Measurements from ENCODE around the gene DMD.

The DMD gene

DNA sequence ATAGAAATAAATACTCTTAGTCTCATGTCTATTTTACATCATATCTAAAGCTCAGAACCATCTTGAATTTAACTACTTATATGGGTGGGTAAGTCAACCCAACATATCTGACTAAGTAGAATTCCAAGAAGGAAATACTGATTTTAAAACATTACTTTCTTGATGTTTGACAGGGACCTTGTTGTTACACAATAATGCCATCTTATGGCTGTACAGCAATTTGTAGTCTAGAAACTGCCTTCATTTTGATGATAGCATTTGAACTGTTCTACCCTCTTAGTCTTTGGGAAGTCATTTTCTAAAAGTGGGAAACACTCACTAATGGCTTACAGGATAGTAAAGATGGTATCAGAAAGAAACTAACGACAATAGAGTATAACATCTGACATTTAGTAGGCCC is 929.5 kb downstream of the DMD start:
- Histone ChIP-seq H3K27me3 (ENCODE audit: insufficient read depth, low read length) (no peaks in the 10 kb centered on the region), H2BK5ac (ENCODE audit: low read depth, low read length, poor library complexity) (no peak overlapping the region)
- WGBS (ENCODE audit: extremely low coverage, insufficient coverage, insufficient read length) = no CpG with 5 or more reads among the region's 1 CpG

GRCh38 chrX:32280921-32281320 is 930.4 kb downstream of the DMD start:
- no peak overlapping the region for H2BK12ac ChIP-seq (ENCODE audit: low read length)
- no peak overlapping the region for H3K4ac ChIP-seq (ENCODE audit: low read depth, low read length)
- no peaks in the 10 kb centered on the region for H3K9me3 ChIP-seq (ENCODE audit: insufficient read depth, low read depth, low read length)
- no peak overlapping the region for H3K14ac ChIP-seq (ENCODE audit: low read length)
- no peaks in the 10 kb centered on the region for H3K79me1 ChIP-seq (ENCODE audit: low read length)
- no peak for DNase-seq
- no peak overlapping the region for H3K4me2 ChIP-seq (ENCODE audit: low read length)
- no peak overlapping the region for H3K4me3 ChIP-seq (ENCODE audit: low read depth, low read length)
- H2BK120ac ChIP-seq (ENCODE audit: insufficient read depth, low read length, poor library complexity) = no peak overlapping the region
- no peak overlapping the region for H4K8ac ChIP-seq (ENCODE audit: low read depth, low read length)
- H4K91ac ChIP-seq (ENCODE audit: low read depth, low read length) = no peak overlapping the region
- H3K36me3 ChIP-seq (ENCODE audit: control insufficient read depth in 1 of 2, insufficient read depth in 2 of 2, low read length in 2 of 2) = no peaks in the 10 kb centered on the region
- no peaks in the 10 kb centered on the region for H3K27me3 ChIP-seq (ENCODE audit: insufficient read depth, low read length)
- no peak overlapping the region for H2BK5ac ChIP-seq (ENCODE audit: low read depth, low read length, poor library complexity)
- no peak overlapping the region for H3K9ac ChIP-seq (ENCODE audit: low read length)
- no peaks in the 10 kb centered on the region for H3K4me1 ChIP-seq (ENCODE audit: control insufficient read depth in 1 of 2, insufficient read depth in 2 of 2, low read length in 2 of 2)
- no peaks in the 10 kb centered on the region for H3K79me2 ChIP-seq (ENCODE audit: control insufficient read depth, insufficient read depth, low read length, poor library complexity)
- no CpG with 5 or more reads among the region's 3 CpGs for WGBS (ENCODE audit: extremely low coverage, insufficient coverage, insufficient read length)
- no peak overlapping the region for H3K27ac ChIP-seq (ENCODE audit: low read depth, low read length)
- no peak overlapping the region for H3K18ac ChIP-seq (ENCODE audit: low read length)
- no peak overlapping the region for H2AFZ ChIP-seq (ENCODE audit: insufficient read depth, low read length, poor library complexity)
- no peak overlapping the region for H2AK5ac ChIP-seq (ENCODE audit: low read length)
- no peak overlapping the region for H4K12ac ChIP-seq (ENCODE audit: low read depth, low read length)
- no peak overlapping the region for H3K23ac ChIP-seq (ENCODE audit: low read length)

More for the DNA sequence above, 929.5 kb downstream of the DMD start:
- Histone ChIP-seq H3K4me3 (ENCODE audit: low read depth, low read length) (no peak overlapping the region), H3K79me1 (ENCODE audit: low read length) (no peaks in the 10 kb centered on the region), H3K4me2 (ENCODE audit: low read length) (no peak overlapping the region), H3K79me2 (ENCODE audit: control insufficient read depth, insufficient read depth, low read length, poor library complexity) (no peaks in the 10 kb centered on the region), H3K4me1 (ENCODE audit: control insufficient read depth in 1 of 2, insufficient read depth in 2 of 2, low read length in 2 of 2) (no peaks in the 10 kb centered on the region), H2AK5ac (ENCODE audit: low read length) (no peak overlapping the region), H3K36me3 (ENCODE audit: control insufficient read depth in 1 of 2, insufficient read depth in 2 of 2, low read length in 2 of 2) (no peaks in the 10 kb centered on the region), H3K27ac (ENCODE audit: low read depth, low read length) (no peak overlapping the region), H3K4ac (ENCODE audit: low read depth, low read length) (no peak overlapping the region), H3K14ac (ENCODE audit: low read length) (no peak overlapping the region), H3K23ac (ENCODE audit: low read length) (no peak overlapping the region), H2BK120ac (ENCODE audit: insufficient read depth, low read length, poor library complexity) (no peak overlapping the region), H4K12ac (ENCODE audit: low read depth, low read length) (no peak overlapping the region), H4K8ac (ENCODE audit: low read depth, low read length) (no peak overlapping the region), H2BK12ac (ENCODE audit: low read length) (no peak overlapping the region), H3K9me3 (ENCODE audit: insufficient read depth, low read depth, low read length) (no peaks in the 10 kb centered on the region), H2AFZ (ENCODE audit: insufficient read depth, low read length, poor library complexity) (no peak overlapping the region), H3K18ac (ENCODE audit: low read length) (no peak overlapping the region), H3K9ac (ENCODE audit: low read length) (no peak overlapping the region), H4K91ac (ENCODE audit: low read depth, low read length) (no peak overlapping the region)
- no peak for DNase-seq

DNA sequence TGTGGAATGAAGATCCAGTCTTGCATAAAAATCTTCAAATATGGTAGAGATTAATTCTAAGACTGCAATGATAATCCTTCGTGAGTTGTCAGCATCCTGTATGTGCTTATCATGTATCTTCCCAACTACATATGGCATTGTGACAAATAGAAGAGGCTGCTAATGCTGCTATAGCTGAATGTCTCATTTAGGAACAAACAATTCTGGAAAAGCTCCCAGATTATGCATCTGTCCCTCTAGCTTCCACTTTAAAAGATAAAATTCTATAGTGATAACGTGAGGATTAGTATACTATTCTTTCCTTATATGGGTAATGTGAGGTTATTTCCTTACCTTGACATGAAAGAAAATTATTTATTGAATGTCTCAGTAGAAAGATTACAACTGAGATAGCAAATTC is 930.9 kb downstream of the DMD start:
- no peak overlapping the region for H3K14ac ChIP-seq (ENCODE audit: low read length)
- no peaks in the 10 kb centered on the region for H3K79me2 ChIP-seq (ENCODE audit: control insufficient read depth, insufficient read depth, low read length, poor library complexity)
- H3K79me1 ChIP-seq (ENCODE audit: low read length) = no peaks in the 10 kb centered on the region
- H3K9me3 ChIP-seq (ENCODE audit: insufficient read depth, low read depth, low read length) = no peaks in the 10 kb centered on the region
- no peak overlapping the region for H3K23ac ChIP-seq (ENCODE audit: low read length)
- no peak overlapping the region for H2AFZ ChIP-seq (ENCODE audit: insufficient read depth, low read length, poor library complexity)
- no peaks in the 10 kb centered on the region for H3K36me3 ChIP-seq (ENCODE audit: control insufficient read depth in 1 of 2, insufficient read depth in 2 of 2, low read length in 2 of 2)
- H3K4ac ChIP-seq (ENCODE audit: low read depth, low read length) = no peak overlapping the region
- H3K18ac ChIP-seq (ENCODE audit: low read length) = no peak overlapping the region
- H3K4me2 ChIP-seq (ENCODE audit: low read length) = no peak overlapping the region
- no peak overlapping the region for H3K4me3 ChIP-seq (ENCODE audit: low read depth, low read length)
- no peak overlapping the region for H2AK5ac ChIP-seq (ENCODE audit: low read length)
- no peak for DNase-seq
- no peak overlapping the region for H4K91ac ChIP-seq (ENCODE audit: low read depth, low read length)
- H3K27me3 ChIP-seq (ENCODE audit: insufficient read depth, low read length) = no peaks in the 10 kb centered on the region
- no CpG with 5 or more reads among the region's 2 CpGs for WGBS (ENCODE audit: extremely low coverage, insufficient coverage, insufficient read length)
- H4K12ac ChIP-seq (ENCODE audit: low read depth, low read length) = no peak overlapping the region
- H3K4me1 ChIP-seq (ENCODE audit: control insufficient read depth in 1 of 2, insufficient read depth in 2 of 2, low read length in 2 of 2) = no peaks in the 10 kb centered on the region
- no peak overlapping the region for H4K8ac ChIP-seq (ENCODE audit: low read depth, low read length)
- H2BK5ac ChIP-seq (ENCODE audit: low read depth, low read length, poor library complexity) = no peak overlapping the region
- no peak overlapping the region for H3K9ac ChIP-seq (ENCODE audit: low read length)
- no peak overlapping the region for H2BK12ac ChIP-seq (ENCODE audit: low read length)
- H3K27ac ChIP-seq (ENCODE audit: low read depth, low read length) = no peak overlapping the region
- no peak overlapping the region for H2BK120ac ChIP-seq (ENCODE audit: insufficient read depth, low read length, poor library complexity)

DNA sequence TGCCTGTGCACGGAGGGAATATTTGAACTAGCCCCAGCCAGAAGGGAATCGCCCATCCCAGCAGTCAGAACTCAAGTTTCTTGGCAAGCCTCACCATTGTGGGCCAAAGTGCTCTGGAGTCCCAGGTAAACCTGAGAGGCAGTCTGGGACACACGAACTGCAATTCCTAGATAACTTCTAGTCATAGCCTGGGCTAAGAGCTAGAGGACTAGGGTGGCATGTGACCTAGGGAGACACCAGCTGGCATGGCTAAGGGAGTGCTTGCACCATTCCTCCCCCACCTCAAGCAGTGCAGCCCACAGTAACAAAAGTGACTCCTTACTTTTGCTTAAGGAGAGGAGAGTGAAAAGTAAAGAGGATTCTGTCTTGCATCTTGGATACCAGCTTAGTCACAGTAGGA is 935.2 kb downstream of the DMD start:
- Histone ChIP-seq H3K4ac (ENCODE audit: low read depth, low read length) (no peak overlapping the region), H2BK12ac (ENCODE audit: low read length) (no peak overlapping the region), H4K12ac (ENCODE audit: low read depth, low read length) (no peak overlapping the region), H3K79me2 (ENCODE audit: control insufficient read depth, insufficient read depth, low read length, poor library complexity) (no peaks in the 10 kb centered on the region), H3K27me3 (ENCODE audit: insufficient read depth, low read length) (no peaks in the 10 kb centered on the region), H2AFZ (ENCODE audit: insufficient read depth, low read length, poor library complexity) (no peak overlapping the region), H3K79me1 (ENCODE audit: low read length) (no peaks in the 10 kb centered on the region), H3K36me3 (ENCODE audit: control insufficient read depth in 1 of 2, insufficient read depth in 2 of 2, low read length in 2 of 2) (no peaks in the 10 kb centered on the region), H2AK5ac (ENCODE audit: low read length) (no peak overlapping the region), H4K91ac (ENCODE audit: low read depth, low read length) (no peak overlapping the region), H3K9ac (ENCODE audit: low read length) (no peak overlapping the region), H3K18ac (ENCODE audit: low read length) (no peak overlapping the region), H2BK120ac (ENCODE audit: insufficient read depth, low read length, poor library complexity) (no peak overlapping the region), H3K4me3 (ENCODE audit: low read depth, low read length) (no peak overlapping the region), H4K8ac (ENCODE audit: low read depth, low read length) (no peak overlapping the region), H3K9me3 (ENCODE audit: insufficient read depth, low read depth, low read length) (no peaks in the 10 kb centered on the region), H2BK5ac (ENCODE audit: low read depth, low read length, poor library complexity) (no peak overlapping the region), H3K27ac (ENCODE audit: low read depth, low read length) (no peak overlapping the region), H3K4me1 (ENCODE audit: control insufficient read depth in 1 of 2, insufficient read depth in 2 of 2, low read length in 2 of 2) (no peaks in the 10 kb centered on the region), H3K23ac (ENCODE audit: low read length) (no peak overlapping the region), H3K14ac (ENCODE audit: low read length) (no peak overlapping the region), H3K4me2 (ENCODE audit: low read length) (no peak overlapping the region)
- WGBS (ENCODE audit: extremely low coverage, insufficient coverage, insufficient read length) = no CpG with 5 or more reads among the region's 3 CpGs
- no peak for DNase-seq

DNA sequence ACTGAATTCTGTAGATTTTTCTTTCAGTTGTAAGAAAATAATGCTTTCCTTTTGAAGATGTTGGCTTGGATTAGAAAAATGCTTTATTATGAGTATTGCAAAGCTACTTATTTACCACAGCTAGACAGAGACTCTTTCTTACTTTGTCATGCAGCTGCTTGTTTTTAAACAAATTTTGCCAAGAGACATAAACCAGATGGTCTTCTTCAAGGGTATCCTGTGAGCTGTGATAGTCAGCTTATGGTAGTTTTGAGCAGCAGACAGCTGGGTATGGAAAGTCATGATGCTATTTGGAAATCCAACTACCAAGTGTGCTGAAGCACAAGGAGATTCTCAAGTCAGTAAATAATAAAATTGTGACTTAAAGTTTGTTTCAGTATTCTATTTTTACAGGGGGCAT is 941.5 kb downstream of the DMD start:
- Histone ChIP-seq H4K12ac (ENCODE audit: low read depth, low read length) (no peak overlapping the region), H3K4me2 (ENCODE audit: low read length) (no peak overlapping the region), H3K4ac (ENCODE audit: low read depth, low read length) (no peak overlapping the region), H3K9ac (ENCODE audit: low read length) (no peak overlapping the region), H3K23ac (ENCODE audit: low read length) (no peak overlapping the region), H3K9me3 (ENCODE audit: insufficient read depth, low read depth, low read length) (no peaks in the 10 kb centered on the region), H3K27ac (ENCODE audit: low read depth, low read length) (no peak overlapping the region), H2AFZ (ENCODE audit: insufficient read depth, low read length, poor library complexity) (no peak overlapping the region), H3K79me2 (ENCODE audit: control insufficient read depth, insufficient read depth, low read length, poor library complexity) (no peaks in the 10 kb centered on the region), H3K79me1 (ENCODE audit: low read length) (no peaks in the 10 kb centered on the region), H2AK5ac (ENCODE audit: low read length) (no peak overlapping the region), H4K91ac (ENCODE audit: low read depth, low read length) (no peak overlapping the region), H4K8ac (ENCODE audit: low read depth, low read length) (no peak overlapping the region), H2BK12ac (ENCODE audit: low read length) (no peak overlapping the region), H3K18ac (ENCODE audit: low read length) (no peak overlapping the region), H2BK5ac (ENCODE audit: low read depth, low read length, poor library complexity) (no peak overlapping the region), H3K14ac (ENCODE audit: low read length) (no peak overlapping the region), H3K36me3 (ENCODE audit: control insufficient read depth in 1 of 2, insufficient read depth in 2 of 2, low read length in 2 of 2) (no peaks in the 10 kb centered on the region), H3K4me1 (ENCODE audit: control insufficient read depth in 1 of 2, insufficient read depth in 2 of 2, low read length in 2 of 2) (no peaks in the 10 kb centered on the region), H3K4me3 (ENCODE audit: low read depth, low read length) (no peak overlapping the region), H2BK120ac (ENCODE audit: insufficient read depth, low read length, poor library complexity) (no peak overlapping the region), H3K27me3 (ENCODE audit: insufficient read depth, low read length) (no peaks in the 10 kb centered on the region)
- DNase-seq = no peak

Measured in trophoblast cell (in vitro differentiated cells and primary cell).